ENCODE results near the gene LNX2. TPM values are rescaled to one million over a fixed set of nuclear protein-coding genes. Genes with fewer than 3 reads are reported as not detected.

Gene LNX2
- polyA plus RNA-seq, 1 donor (not counting 4 experiments of a cell fraction or from before 2014, with no cell fraction given) = 17.0 TPM

GRCh38 chr13:27516103-27516502 lies 104.2 kb downstream of the LNX2 start:
- dilution Hi-C loops (cut with MboI; ENCODE audit: extremely low pct_ligation_motif_present, low sequenced_read_pairs) = no loop called here
- Histone ChIP-seq H2AFZ (ENCODE audit: control insufficient read depth, low read length) (no peak overlapping the region), H3K79me2 (ENCODE audit: control insufficient read depth, insufficient read depth, low read length) (no peaks in the 10 kb centered on the region), H3K36me3 (ENCODE audit: control insufficient read depth in 2 of 2, extremely low read depth in 1 of 2, insufficient read depth in 2 of 2, low read length in 2 of 2) (no peaks in the 10 kb centered on the region), H3K9me3 (ENCODE audit: control insufficient read depth, low read depth, low read length) (no peaks in the 10 kb centered on the region), H3K4me2 (ENCODE audit: control insufficient read depth, extremely low read depth, insufficient read depth, low read depth, low read length) (no peak overlapping the region), H4K20me1 (ENCODE audit: control insufficient read depth, extremely low read depth, insufficient read depth, low read length) (no peaks in the 10 kb centered on the region), H3K27me3 (ENCODE audit: control insufficient read depth, extremely low read depth, insufficient read depth, low read length) (no peaks in the 10 kb centered on the region), H3K9ac (ENCODE audit: control insufficient read depth, extremely low read depth, insufficient read depth, low read length) (no peak overlapping the region), H3K27ac (ENCODE audit: control insufficient read depth, insufficient read depth, low read length) (no peak overlapping the region), H3K4me3 (ENCODE audit: control insufficient read depth in 2 of 3, extremely low read depth in 1 of 3, insufficient read depth in 2 of 3, low read depth in 1 of 3, low read length in 3 of 3) (no peak overlapping the region), H3K9me1 (ENCODE audit: control insufficient read depth, extremely low read depth, insufficient read depth, low read length) (no peaks in the 10 kb centered on the region), H3K4me1 (ENCODE audit: control insufficient read depth, extremely low read depth, insufficient read depth, low read length) (no peaks in the 10 kb centered on the region)
- DNase-seq (ENCODE audit: low read depth, low spot score) (no peak), FAIRE-seq (no peak)
- no peak for TF ChIP-seq EZH2 (IDR thresholded peaks at IDR 0.05; ENCODE audit: low read length)
- TF ChIP-seq, protein P1, sequence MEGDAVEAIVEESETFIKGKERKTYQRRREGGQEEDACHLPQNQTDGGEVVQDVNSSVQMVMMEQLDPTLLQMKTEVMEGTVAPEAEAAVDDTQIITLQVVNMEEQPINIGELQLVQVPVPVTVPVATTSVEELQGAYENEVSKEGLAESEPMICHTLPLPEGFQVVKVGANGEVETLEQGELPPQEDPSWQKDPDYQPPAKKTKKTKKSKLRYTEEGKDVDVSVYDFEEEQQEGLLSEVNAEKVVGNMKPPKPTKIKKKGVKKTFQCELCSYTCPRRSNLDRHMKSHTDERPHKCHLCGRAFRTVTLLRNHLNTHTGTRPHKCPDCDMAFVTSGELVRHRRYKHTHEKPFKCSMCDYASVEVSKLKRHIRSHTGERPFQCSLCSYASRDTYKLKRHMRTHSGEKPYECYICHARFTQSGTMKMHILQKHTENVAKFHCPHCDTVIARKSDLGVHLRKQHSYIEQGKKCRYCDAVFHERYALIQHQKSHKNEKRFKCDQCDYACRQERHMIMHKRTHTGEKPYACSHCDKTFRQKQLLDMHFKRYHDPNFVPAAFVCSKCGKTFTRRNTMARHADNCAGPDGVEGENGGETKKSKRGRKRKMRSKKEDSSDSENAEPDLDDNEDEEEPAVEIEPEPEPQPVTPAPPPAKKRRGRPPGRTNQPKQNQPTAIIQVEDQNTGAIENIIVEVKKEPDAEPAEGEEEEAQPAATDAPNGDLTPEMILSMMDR (optimal IDR thresholded peaks at IDR 0.05 in 1 of 3, IDR thresholded peaks at IDR 0.05 in 1 of 3, conservative IDR thresholded peaks at IDR 0.05 in 1 of 3; ENCODE audit: extremely low read depth in 1 of 3, insufficient read depth in 2 of 3, low read length in 3 of 3) = no peak

DNA sequence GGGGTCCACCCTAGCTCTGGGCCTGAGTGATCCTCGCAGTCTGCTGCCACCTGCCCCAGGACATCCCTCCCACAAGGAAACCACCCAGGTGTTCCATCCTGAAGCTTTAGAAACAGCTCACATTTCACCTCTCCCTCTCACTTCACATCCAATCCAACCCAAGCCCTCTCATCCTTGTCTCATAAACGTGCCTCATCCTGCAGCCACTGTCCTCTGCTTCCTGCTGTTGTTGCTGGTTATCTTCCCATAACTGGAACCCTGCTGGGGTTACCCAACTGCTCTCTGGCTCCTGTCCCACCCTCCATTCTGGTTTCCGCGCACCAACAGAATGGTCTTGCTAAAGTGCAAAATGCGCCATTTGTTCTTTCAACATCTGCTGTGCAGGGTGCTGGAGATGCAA lies 110.2 kb downstream of the LNX2 start:
- FAIRE-seq (no peak), DNase-seq (ENCODE audit: low read depth, low spot score) (no peak)
- Histone ChIP-seq H3K79me2 (ENCODE audit: control insufficient read depth, insufficient read depth, low read length) (no peaks in the 10 kb centered on the region), H4K20me1 (ENCODE audit: control insufficient read depth, extremely low read depth, insufficient read depth, low read length) (no peaks in the 10 kb centered on the region), H3K9me1 (ENCODE audit: control insufficient read depth, extremely low read depth, insufficient read depth, low read length) (no peaks in the 10 kb centered on the region), H3K9ac (ENCODE audit: control insufficient read depth, extremely low read depth, insufficient read depth, low read length) (no peak overlapping the region), H3K36me3 (ENCODE audit: control insufficient read depth in 2 of 2, extremely low read depth in 1 of 2, insufficient read depth in 2 of 2, low read length in 2 of 2) (no peaks in the 10 kb centered on the region), H3K4me1 (ENCODE audit: control insufficient read depth, extremely low read depth, insufficient read depth, low read length) (no peaks in the 10 kb centered on the region), H3K27ac (ENCODE audit: control insufficient read depth, insufficient read depth, low read length) (no peak overlapping the region), H3K27me3 (ENCODE audit: control insufficient read depth, extremely low read depth, insufficient read depth, low read length) (peaks cover under 1% of the 10 kb centered on the region), H3K4me2 (ENCODE audit: control insufficient read depth, extremely low read depth, insufficient read depth, low read depth, low read length) (no peak overlapping the region), H3K4me3 (ENCODE audit: control insufficient read depth in 2 of 3, extremely low read depth in 1 of 3, insufficient read depth in 2 of 3, low read depth in 1 of 3, low read length in 3 of 3) (no peak overlapping the region), H3K9me3 (ENCODE audit: control insufficient read depth, low read depth, low read length) (no peaks in the 10 kb centered on the region), H2AFZ (ENCODE audit: control insufficient read depth, low read length) (no peak overlapping the region)
- TF ChIP-seq, protein P1 (optimal IDR thresholded peaks at IDR 0.05 in 1 of 3, IDR thresholded peaks at IDR 0.05 in 1 of 3, conservative IDR thresholded peaks at IDR 0.05 in 1 of 3; ENCODE audit: extremely low read depth in 1 of 3, insufficient read depth in 2 of 3, low read length in 3 of 3) = no peak
- no peak for TF ChIP-seq EZH2 (IDR thresholded peaks at IDR 0.05; ENCODE audit: low read length)
- dilution Hi-C loops (cut with MboI; ENCODE audit: extremely low pct_ligation_motif_present, low sequenced_read_pairs) = no loop called here
